GM04503 (cell line): ENCODE data around the gene PITPNM1.
"Not testable (repeated sequence)": the region's sequence is repeated elsewhere in the genome, so short reads cannot be mapped to it uniquely, and the experiment has no call there.

Experiments used
- DNase-seq: peaks from one replicate; pipeline ENCODE4 v3.0.0-alpha.2; 2012; ENCODE audit warnings: low read depth

PITPNM1 gene

GRCh38 chr11:67466367-67466766 lies 38.8 kb downstream of the PITPNM1 start:
- DNase-seq, result no peak

GRCh38 chr11:67465530-67465929 lies 39.6 kb downstream of the PITPNM1 start:
- DNase-seq, result not testable (repeated sequence)

GRCh38 chr11:67465189-67465510 lies 40.0 kb downstream of the PITPNM1 start:
- DNase-seq, result no peak

GRCh38 chr11:67464411-67465188 lies 40.6 kb downstream of the PITPNM1 start:
- no peak for DNase-seq

- no peak for DNase-seq
Measured at GRCh38 chr11:67463680-67464410, 41.3 kb downstream of the PITPNM1 start.

- no peak for DNase-seq
Measured at GRCh38 chr11:67463186-67463585, 42.0 kb downstream of the PITPNM1 start.

GRCh38 chr11:67458266-67458665 lies 46.9 kb downstream of the PITPNM1 start:
- DNase-seq, result no peak

- DNase-seq, result no peak
Measured at GRCh38 chr11:67457453-67457852, 47.7 kb downstream of the PITPNM1 start.

GRCh38 chr11:67456068-67456705 lies 49.0 kb downstream of the PITPNM1 start:
- no peak for DNase-seq

- DNase-seq, result no peak
Measured at GRCh38 chr11:67455054-67455453, 50.1 kb downstream of the PITPNM1 start, which contains the start of gene CABP4. CABP4 (plus strand) TSS chr11:67455354; CDS start chr11:67455424, 70 bp downstream.

- no peak for DNase-seq
Measured at GRCh38 chr11:67453816-67454732, 51.1 kb downstream of the PITPNM1 start.

GRCh38 chr11:67452141-67452952 lies 52.8 kb downstream of the PITPNM1 start, which contains the start of gene GPR152:
GPR152 (minus strand) TSS chr11:67452729; CDS start chr11:67452724, 5 bp downstream.
- DNase-seq, result no peak

- no peak for DNase-seq
Measured at GRCh38 chr11:67451658-67451976, 53.5 kb downstream of the PITPNM1 start.

GRCh38 chr11:67450796-67451657 lies 54.1 kb downstream of the PITPNM1 start:
- DNase-seq, result no peak

- DNase-seq, result no peak
Measured at GRCh38 chr11:67449116-67449844, 55.9 kb downstream of the PITPNM1 start.

- DNase-seq, result no peak
Measured at GRCh38 chr11:67448220-67448609, 56.9 kb downstream of the PITPNM1 start.

- DNase-seq, result no peak
Measured at GRCh38 chr11:67445515-67445914, 59.6 kb downstream of the PITPNM1 start.

GRCh38 chr11:67442504-67443404 lies 62.4 kb downstream of the PITPNM1 start:
- DNase-seq, result no peak
